MM.1S (cell line): Measurements from ENCODE around the gene WNT2B.

Source experiments
- DNase-seq: peaks from one replicate; pipeline ENCODE4 v3.0.0-alpha.2; 2015
- H2AFZ ChIP-seq: fragments of 300-600 bp; sonication (generic); 2 replicates; pipeline ENCODE4 v1.6.0; 2016; ENCODE audit warnings: antibody characterized with exemption, low read length
- H3F3A ChIP-seq: fragments of 300-600 bp; sonication (generic); 2 replicates; pipeline ENCODE4 v1.6.1; 2016; ENCODE audit warnings: mild to moderate bottlenecking, antibody characterized with exemption, low read length, moderate library complexity, mixed read lengths; ENCODE audit not compliant: insufficient read depth
- H3K27ac ChIP-seq: fragments of 300-600 bp; sonication (generic); 2 replicates; pipeline ENCODE4 v1.5.1; 2016; ENCODE audit warnings: mild to moderate bottlenecking, low read length
- H3K27me3 ChIP-seq: fragments of 300-600 bp; sonication (generic); replicated peaks from 2 replicates; pipeline ENCODE4 v1.6.0; 2016; ENCODE audit warnings: low read length; ENCODE audit not compliant: insufficient read depth
- H3K36me3 ChIP-seq: fragments of 300-600 bp; sonication (generic); replicated peaks from 2 replicates; pipeline ENCODE4 v1.6.1; 2016; ENCODE audit warnings: mild to moderate bottlenecking, low read length, mixed read lengths; ENCODE audit not compliant: insufficient read depth
- H3K4me1 ChIP-seq: fragments of 300-600 bp; sonication (generic); 2 replicates; pipeline ENCODE4 v1.6.1; 2016; ENCODE audit warnings: low read length, mixed read lengths
- H3K4me2 ChIP-seq: fragments of 300-600 bp; sonication (generic); 2 replicates; pipeline ENCODE4 v1.6.0; 2016; ENCODE audit warnings: low read depth, low read length
- H3K4me3 ChIP-seq: fragments of 300-600 bp; sonication (generic); 2 replicates; pipeline ENCODE4 v1.5.1; 2016; ENCODE audit warnings: low read length, mixed read lengths
- H3K79me2 ChIP-seq: fragments of 300-600 bp; sonication (generic); 2 replicates; pipeline ENCODE4 v1.6.1; 2016; ENCODE audit warnings: mixed run types, low read length, mixed read lengths
- H3K9ac ChIP-seq: fragments of 300-600 bp; sonication (generic); 2 replicates; pipeline ENCODE4 v1.6.1; 2016; ENCODE audit warnings: low read length, mixed read lengths
- H3K9me2 ChIP-seq: fragments of 300-600 bp; sonication (generic); replicated peaks from 2 replicates; pipeline ENCODE4 v1.6.1; 2016; ENCODE audit warnings: mild to moderate bottlenecking, low read length, mixed read lengths; ENCODE audit not compliant: insufficient read depth
- H3K9me3 ChIP-seq: fragments of 300-600 bp; sonication (generic); replicated peaks from 2 replicates; pipeline ENCODE4 v1.6.1; 2016; ENCODE audit warnings: mild to moderate bottlenecking, low read length, mixed read lengths; ENCODE audit not compliant: insufficient read depth
- H4K20me1 ChIP-seq: fragments of 300-600 bp; sonication (generic); 2 replicates; pipeline ENCODE4 v1.6.1; 2016; ENCODE audit warnings: mild to moderate bottlenecking, low read length, moderate library complexity, mixed read lengths; ENCODE audit not compliant: insufficient read depth
- CTCF ChIP-seq: fragments of 300-600 bp; sonication (generic); IDR thresholded peaks from 2 replicates; pipeline ENCODE4 v1.5.1; 2016; ENCODE audit warnings: antibody characterized with exemption, low read length, mixed read lengths
- EZH2 ChIP-seq: fragments of 300-600 bp; sonication (generic); optimal IDR thresholded peaks from 2 replicates; pipeline ENCODE3; 2017; ENCODE audit warnings: low read depth, mild to moderate bottlenecking, antibody characterized with exemption, low read length, mixed read lengths
- EZH2phosphoT487 ChIP-seq: fragments of 300-600 bp; sonication (generic); IDR thresholded peaks from 2 replicates; pipeline ENCODE4 v1.6.1; 2018; ENCODE audit warnings: antibody characterized with exemption, low read length

Gene WNT2B

GRCh38 chr1:112546076-112546475 lies 37.3 kb downstream of the WNT2B start:
- TF ChIP-seq CTCF (no peak), EZH2phosphoT487 (no peak), EZH2 (no peak)
- H3K36me3 ChIP-seq = no peaks in the 10 kb centered on the region
- no peaks in the 10 kb centered on the region for H3K79me2 ChIP-seq
- no peaks in the 10 kb centered on the region for H4K20me1 ChIP-seq
- no peak overlapping the region for H3K9ac ChIP-seq
- H3K4me3 ChIP-seq = no peak overlapping the region
- no peaks in the 10 kb centered on the region for H3F3A ChIP-seq
- DNase-seq = no peak
- H3K9me2 ChIP-seq = no peaks in the 10 kb centered on the region
- no peaks in the 10 kb centered on the region for H3K4me1 ChIP-seq
- H2AFZ ChIP-seq = no peak overlapping the region
- H3K9me3 ChIP-seq = no peaks in the 10 kb centered on the region
- H3K27me3 ChIP-seq = no peaks in the 10 kb centered on the region
- no peak overlapping the region for H3K27ac ChIP-seq
- H3K4me2 ChIP-seq = no peak overlapping the region

- Histone ChIP-seq H4K20me1 (no peaks in the 10 kb centered on the region), H3K9ac (no peak overlapping the region), H2AFZ (no peak overlapping the region), H3K4me3 (no peak overlapping the region), H3K27me3 (no peaks in the 10 kb centered on the region), H3K4me2 (no peak overlapping the region), H3K9me2 (no peaks in the 10 kb centered on the region), H3K4me1 (no peaks in the 10 kb centered on the region), H3K79me2 (no peaks in the 10 kb centered on the region), H3K27ac (no peak overlapping the region), H3K36me3 (no peaks in the 10 kb centered on the region), H3K9me3 (no peaks in the 10 kb centered on the region), H3F3A (no peaks in the 10 kb centered on the region)
- DNase-seq = no peak
- TF ChIP-seq EZH2phosphoT487 = no peak
- no peak for TF ChIP-seq CTCF
- TF ChIP-seq EZH2 = no peak
Observed at GRCh38 chr1:112548547-112548946, 39.8 kb downstream of the WNT2B start.

GRCh38 chr1:112549590-112549989 lies 40.8 kb downstream of the WNT2B start:
- H3K27me3 ChIP-seq = no peaks in the 10 kb centered on the region
- no peaks in the 10 kb centered on the region for H3K4me1 ChIP-seq
- no peak overlapping the region for H3K4me2 ChIP-seq
- no peak for DNase-seq
- no peaks in the 10 kb centered on the region for H3K79me2 ChIP-seq
- TF ChIP-seq EZH2phosphoT487 (no peak), EZH2 (no peak), CTCF (no peak)
- no peak overlapping the region for H3K27ac ChIP-seq
- H3K9me2 ChIP-seq = no peaks in the 10 kb centered on the region
- H3K36me3 ChIP-seq = no peaks in the 10 kb centered on the region
- no peak overlapping the region for H3K9ac ChIP-seq
- H3F3A ChIP-seq = no peaks in the 10 kb centered on the region
- H4K20me1 ChIP-seq = no peaks in the 10 kb centered on the region
- H3K9me3 ChIP-seq = no peaks in the 10 kb centered on the region
- no peak overlapping the region for H2AFZ ChIP-seq
- H3K4me3 ChIP-seq = no peak overlapping the region
